HUES64 (cell line): Measurements from ENCODE around the gene GRIN3A.
"Not testable (repeated sequence)": the region's sequence is repeated elsewhere in the genome, so short reads cannot be mapped to it uniquely, and the experiment has no call there.

Experiments
- H3K27ac ChIP-seq: 2 replicates; pipeline ENCODE4 v1.7.0; 2013; ENCODE audit warnings: low read depth, low read length, inconsistent platforms
- H3K27me3 ChIP-seq: 2 replicates; pipeline ENCODE4 v1.6.1; 2013; ENCODE audit warnings: mild to moderate bottlenecking, low read length; ENCODE audit not compliant: insufficient read depth
- H3K36me3 ChIP-seq: 2 replicates; pipeline ENCODE4 v1.6.1; 2013; ENCODE audit warnings: mild to moderate bottlenecking, low read length; ENCODE audit not compliant: insufficient read depth
- H3K4me1 ChIP-seq: 2 replicates; pipeline ENCODE4 v1.6.1; 2013; ENCODE audit warnings: mild to moderate bottlenecking, low read length, moderate library complexity; ENCODE audit not compliant: insufficient read depth
- H3K4me3 ChIP-seq: 2 replicates; pipeline ENCODE4 v1.5.1; 2013; ENCODE audit warnings: mild to moderate bottlenecking, low read length, moderate library complexity
- H3K9ac ChIP-seq: 2 replicates; pipeline ENCODE4 v1.6.1; 2013; ENCODE audit warnings: mild to moderate bottlenecking, low read depth, low read length
- H3K9me3 ChIP-seq: 2 replicates; pipeline ENCODE4 v1.6.1; 2013; ENCODE audit warnings: low read depth, low read length; ENCODE audit not compliant: insufficient read depth
- WGBS: fragments of 150-250, 120-280 bp; methylation state at CpG from one replicate; pipeline ENCODE4 v1.1.7; 2013; ENCODE audit warnings: missing lambda C conversion rate; 5-methylcytosine and 5-hydroxymethylcytosine counted together

The GRIN3A gene

DNA sequence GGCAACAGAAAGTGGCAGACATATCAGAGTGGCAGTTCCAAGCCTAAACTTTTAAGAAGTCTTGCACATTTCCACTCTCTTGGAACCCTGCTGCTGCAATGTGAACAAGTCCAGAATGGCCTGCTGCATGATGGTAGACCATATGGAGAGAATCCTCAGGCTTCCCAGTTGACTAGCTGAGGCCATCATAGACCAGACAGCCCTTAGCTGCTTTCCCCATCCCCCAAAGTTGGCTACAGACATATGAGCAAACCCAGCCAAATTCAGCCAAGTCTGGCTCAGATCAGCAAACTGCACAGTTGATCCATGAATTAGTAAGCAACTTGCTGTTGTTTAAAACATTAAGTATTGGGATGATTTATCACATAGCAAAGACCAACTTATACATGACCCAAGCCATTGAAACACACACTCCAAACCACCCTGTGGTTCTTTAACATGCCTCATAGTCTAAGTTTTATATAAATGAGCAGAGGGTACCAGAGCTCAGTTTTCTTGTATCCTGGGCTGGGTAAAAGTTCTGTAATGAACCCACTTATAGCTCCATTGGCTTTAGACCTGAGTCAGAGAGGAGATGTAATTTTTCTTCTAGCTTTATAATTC, 163.6 kb downstream of the GRIN3A start:
- no peak overlapping the region for H3K27ac ChIP-seq
- no peak overlapping the region for H3K4me3 ChIP-seq
- H3K36me3 ChIP-seq, result peaks cover 4% of the 10 kb centered on the region; the same call in 1 of the 2 replicates
- H3K27me3 ChIP-seq, result no peaks in the 10 kb centered on the region
- H3K4me1 ChIP-seq, result peaks cover 24% of the 10 kb centered on the region
- no peak overlapping the region for H3K9ac ChIP-seq
- no peaks in the 10 kb centered on the region for H3K9me3 ChIP-seq

GRCh38 chr9:101572316-101572715, 166.1 kb downstream of the GRIN3A start:
- H3K36me3 ChIP-seq, result peaks cover 12% of the 10 kb centered on the region; the same call in 1 of the 2 replicates
- H3K4me1 ChIP-seq, result peaks cover 20% of the 10 kb centered on the region
- WGBS, result 55% methylated on average over 1 of the region's 2 CpGs
- no peak overlapping the region for H3K9ac ChIP-seq
- no peak overlapping the region for H3K27ac ChIP-seq
- no peaks in the 10 kb centered on the region for H3K9me3 ChIP-seq
- no peaks in the 10 kb centered on the region for H3K27me3 ChIP-seq
- H3K4me3 ChIP-seq, result no peak overlapping the region

GRCh38 chr9:101571114-101571513, 167.3 kb downstream of the GRIN3A start:
- H3K9me3 ChIP-seq, result no peaks in the 10 kb centered on the region
- H3K4me3 ChIP-seq, result no peak overlapping the region
- 94% methylated on average over 1 of the region's 1 CpG for whole genome bisulfite sequencing
- H3K27ac ChIP-seq, result no peak overlapping the region
- peaks cover 20% of the 10 kb centered on the region for H3K4me1 ChIP-seq
- no peak overlapping the region for H3K9ac ChIP-seq
- peaks cover 23% of the 10 kb centered on the region for H3K36me3 ChIP-seq
- no peaks in the 10 kb centered on the region for H3K27me3 ChIP-seq

- no peak overlapping the region for H3K4me3 ChIP-seq
- 87% methylated on average over 5 of the region's 5 CpGs for WGBS
- no peak overlapping the region for H3K27ac ChIP-seq
- H3K36me3 ChIP-seq, result peaks cover 35% of the 10 kb centered on the region
- H3K9ac ChIP-seq, result no peak overlapping the region
- H3K9me3 ChIP-seq, result no peaks in the 10 kb centered on the region
- peaks cover 20% of the 10 kb centered on the region for H3K4me1 ChIP-seq
- no peaks in the 10 kb centered on the region for H3K27me3 ChIP-seq
Observed at GRCh38 chr9:101569741-101570501, 168.5 kb downstream of the GRIN3A start.

DNA sequence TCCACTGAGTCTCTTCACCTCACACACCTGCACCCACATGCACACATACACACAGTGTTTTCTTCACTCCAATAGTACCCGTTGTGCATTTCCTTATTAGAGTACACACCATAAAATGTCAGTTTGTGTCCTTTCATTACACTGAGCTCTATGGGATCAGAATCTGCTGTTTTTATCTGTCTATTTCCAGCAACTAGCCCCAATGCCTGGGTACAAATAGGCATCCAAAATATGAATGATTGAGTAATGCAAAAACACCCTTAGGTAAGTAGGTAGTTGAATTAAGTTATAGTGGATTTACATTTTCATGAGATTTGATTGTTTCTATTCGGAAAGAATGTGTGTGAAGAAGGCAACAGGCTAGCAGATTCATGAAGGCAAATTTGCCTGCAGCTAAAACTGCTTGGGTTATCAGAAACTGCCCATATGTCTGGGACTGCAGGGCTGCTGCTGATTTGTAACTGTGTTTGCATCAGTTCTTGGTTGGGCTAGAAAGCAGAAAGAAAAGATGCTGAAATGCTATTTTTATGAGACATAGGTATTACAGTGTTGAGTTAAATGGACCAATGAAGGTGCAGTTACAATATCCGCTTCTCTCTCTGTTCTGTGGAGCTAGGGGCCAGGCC, 170.6 kb downstream of the GRIN3A start:
- H3K9me3 ChIP-seq, result no peaks in the 10 kb centered on the region
- H3K27ac ChIP-seq, result no peak overlapping the region
- WGBS, result 94% methylated on average over 3 of the region's 3 CpGs
- H3K9ac ChIP-seq, result no peak overlapping the region
- H3K4me3 ChIP-seq, result no peak overlapping the region
- peaks cover 20% of the 10 kb centered on the region for H3K4me1 ChIP-seq
- H3K36me3 ChIP-seq, result peaks cover 50% of the 10 kb centered on the region
- no peaks in the 10 kb centered on the region for H3K27me3 ChIP-seq

GRCh38 chr9:101566904-101567724, 171.3 kb downstream of the GRIN3A start:
- no peaks in the 10 kb centered on the region for H3K27me3 ChIP-seq
- H3K4me3 ChIP-seq, result no peak overlapping the region
- no peaks in the 10 kb centered on the region for H3K9me3 ChIP-seq
- no peak overlapping the region for H3K9ac ChIP-seq
- no peak overlapping the region for H3K27ac ChIP-seq
- peaks cover 13% of the 10 kb centered on the region for H3K4me1 ChIP-seq
- H3K36me3 ChIP-seq, result peaks cover 58% of the 10 kb centered on the region
- WGBS, result 83% methylated on average over 3 of the region's 5 CpGs

DNA sequence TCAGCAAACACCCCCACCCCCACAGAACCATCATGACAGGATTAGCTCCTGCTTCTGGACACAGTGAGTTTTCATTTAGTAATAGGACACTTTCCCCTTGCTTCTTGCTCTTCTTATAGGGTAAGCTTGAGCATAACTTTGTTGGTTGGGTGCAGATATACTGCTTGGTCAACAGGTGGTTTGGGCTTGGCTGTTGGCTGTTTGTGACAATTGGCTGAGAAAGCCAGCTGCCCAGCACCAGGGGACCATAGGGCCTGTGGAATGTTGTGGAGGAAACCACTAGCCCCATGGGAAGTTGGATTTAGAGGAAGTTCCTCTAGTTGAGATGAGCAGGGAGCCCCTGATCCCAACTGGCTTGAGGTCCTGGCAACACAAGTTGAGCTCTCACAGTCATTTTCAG, 174.2 kb downstream of the GRIN3A start:
- Histone ChIP-seq H3K9me3 (no peaks in the 10 kb centered on the region), H3K36me3 (peaks cover 76% of the 10 kb centered on the region), H3K9ac (no peak overlapping the region), H3K27ac (no peak overlapping the region), H3K4me1 (no peaks in the 10 kb centered on the region), H3K27me3 (no peaks in the 10 kb centered on the region), H3K4me3 (no peak overlapping the region)

- no peaks in the 10 kb centered on the region for H3K9me3 ChIP-seq
- peaks cover 88% of the 10 kb centered on the region for H3K36me3 ChIP-seq
- no peak overlapping the region for H3K4me3 ChIP-seq
- no peak overlapping the region for H3K27ac ChIP-seq
- no peaks in the 10 kb centered on the region for H3K4me1 ChIP-seq
- no peaks in the 10 kb centered on the region for H3K27me3 ChIP-seq
- H3K9ac ChIP-seq, result no peak overlapping the region
- WGBS, result 88% methylated on average over 1 of the region's 1 CpG
Observed at GRCh38 chr9:101562966-101563365, 175.5 kb downstream of the GRIN3A start.

GRCh38 chr9:101561740-101562139, 176.7 kb downstream of the GRIN3A start:
- WGBS, result 96% methylated on average over 1 of the region's 1 CpG
- peaks cover 90% of the 10 kb centered on the region for H3K36me3 ChIP-seq

GRCh38 chr9:101549472-101550098, 188.9 kb downstream of the GRIN3A start:
- not testable (repeated sequence) for H3K9ac ChIP-seq

More at GRCh38 chr9:101561740-101562139, 176.7 kb downstream of the GRIN3A start:
- Histone ChIP-seq H3K27me3 (no peaks in the 10 kb centered on the region), H3K9me3 (no peaks in the 10 kb centered on the region), H3K4me1 (no peaks in the 10 kb centered on the region), H3K9ac (no peak overlapping the region), H3K27ac (no peak overlapping the region), H3K4me3 (no peak overlapping the region)

More at GRCh38 chr9:101549472-101550098, 188.9 kb downstream of the GRIN3A start:
- WGBS, result 85% methylated on average over 15 of the region's 18 CpGs
- peaks cover 97% of the 10 kb centered on the region for H3K36me3 ChIP-seq
- H3K4me3 ChIP-seq, H3K27ac ChIP-seq, H3K27me3 ChIP-seq, H3K4me1 ChIP-seq, H3K9me3 ChIP-seq: not testable (repeated sequence)
